ENCODE data around the gene CTSD.

CTSD gene

GRCh38 chr11:1719781-1720180 is 43.9 kb downstream of the CTSD start:
- DNase-seq: no peak

GRCh38 chr11:1718326-1718725 is 45.4 kb downstream of the CTSD start:
- no peak for DNase-seq

- DNase-seq: no peak
Observed at GRCh38 chr11:1717745-1718144, 46.0 kb downstream of the CTSD start.

GRCh38 chr11:1714908-1715885 is 48.5 kb downstream of the CTSD start:
- no peak for DNase-seq

- DNase-seq: no peak
Observed at GRCh38 chr11:1708716-1709115, 55.0 kb downstream of the CTSD start.

- no peak for DNase-seq
Observed at GRCh38 chr11:1707751-1708150, 56.0 kb downstream of the CTSD start.

GRCh38 chr11:1706634-1707400 is 56.9 kb downstream of the CTSD start:
- DNase-seq: no peak

GRCh38 chr11:1705126-1706052 is 58.3 kb downstream of the CTSD start:
- DNase-seq: no peak

GRCh38 chr11:1703146-1703545 is 60.6 kb downstream of the CTSD start:
- DNase-seq: no peak
